HepG2 (cell line): ENCODE measurements around the gene GSDMA.

ENCODE experiments used
- ATF7-NPFF ChIP-seq: sonication (generic); formaldehyde crosslinking; IDR thresholded peaks from 2 replicates; pipeline ENCODE4 v1.8.1; 2023; ENCODE audit warnings: mild to moderate bottlenecking, low read depth, missing genetic modification reagents, moderate library complexity
- NKX3-1 ChIP-seq: sonication (generic); formaldehyde crosslinking; IDR thresholded peaks from 2 replicates; pipeline ENCODE4 v1.5.0; 2020; ENCODE audit warnings: missing genetic modification reagents
- POLR2A ChIP-seq, 2 experiments: IDR thresholded peaks; 2 replicates each; pipeline ENCODE4 v1.6.1; 2011; ENCODE audit warnings: low read depth in 2 of 2, low read length in 2 of 2, mild to moderate bottlenecking in 1 of 2, moderate library complexity in 1 of 2; ENCODE audit not compliant: insufficient read depth in 1 of 2
- ZNF263 ChIP-seq: sonication (generic); formaldehyde crosslinking; IDR thresholded peaks from 2 replicates; pipeline ENCODE4 v1.4.0; 2020; ENCODE audit warnings: missing genetic modification reagents
- ZNF337 ChIP-seq: sonication (generic); formaldehyde crosslinking; IDR thresholded peaks from 2 replicates; pipeline ENCODE4 v1.5.1; 2020; ENCODE audit warnings: missing genetic modification reagents, low read depth, mild to moderate bottlenecking, borderline replicate concordance
- ZNF563 ChIP-seq: sonication (generic); formaldehyde crosslinking; IDR thresholded peaks from 2 replicates; pipeline ENCODE4 v1.8.0; 2022; ENCODE audit warnings: mild to moderate bottlenecking, moderate library complexity, missing genetic modification reagents
- TF ChIP-seq, protein P1 (sequence below): sonication (generic); formaldehyde crosslinking; conservative IDR thresholded peaks from 2 replicates; pipeline ENCODE4 v1.8.1; 2023; ENCODE audit warnings: missing genetic modification reagents
- TF ChIP-seq, protein P2 (sequence below), 2 experiments: sonication (generic) in 1 of 2; formaldehyde crosslinking in 1 of 2; IDR thresholded peaks; 2 replicates each; pipeline versions ENCODE4 v1.5.1 to v1.6.1; 2011 to 2020; ENCODE audit warnings: borderline replicate concordance in 1 of 2, low read depth in 1 of 2, low read length in 1 of 2, mild to moderate bottlenecking in 1 of 2, missing genetic modification reagents in 1 of 2, moderate library complexity in 1 of 2

DNA sequence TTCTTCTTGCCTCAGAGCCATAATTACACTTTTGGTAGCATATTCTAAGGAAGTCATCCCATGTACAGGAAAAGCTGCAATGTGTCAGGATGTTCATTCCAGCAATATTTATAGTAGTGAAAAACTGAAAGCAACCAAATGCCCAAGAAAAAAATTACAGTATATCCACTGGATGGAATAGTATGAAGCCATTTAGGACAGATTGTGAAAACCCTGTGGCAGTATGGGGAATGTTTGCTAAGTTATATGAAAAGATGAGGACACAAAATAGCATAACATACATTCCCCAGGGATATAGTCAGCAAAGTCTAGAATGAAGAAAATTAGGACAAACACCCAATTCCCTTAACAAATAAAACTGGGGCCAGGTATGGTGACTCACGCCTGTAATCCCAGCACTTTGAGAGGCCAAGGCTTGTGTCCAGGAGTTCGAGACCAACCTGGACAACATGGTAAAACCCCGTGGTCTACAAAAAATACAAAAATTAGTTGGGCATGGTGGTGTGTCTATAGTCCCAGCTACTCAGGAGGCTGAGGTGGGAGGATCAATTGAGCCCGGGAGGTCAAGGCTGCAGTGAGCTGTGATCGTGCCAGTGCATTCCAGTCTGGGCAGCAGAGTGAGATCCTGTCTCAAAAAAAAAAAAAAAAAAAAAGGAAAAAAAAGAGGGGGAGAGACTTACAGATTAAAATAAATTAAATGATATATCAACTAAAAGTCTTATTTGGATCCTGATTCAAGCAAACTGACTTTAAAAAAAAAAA lies 33.0 kb upstream of the GSDMA start:
- TF ChIP-seq ATF7-NPFF (CRISPR knock-in tag) (no peak), NKX3-1 (CRISPR knock-in tag) (no peak), ZNF263 (CRISPR knock-in tag) (no peak), ZNF563 (CRISPR knock-in tag) (no peak), POLR2A (IDR thresholded peaks at IDR 0.05; ENCODE audit: insufficient read depth in 1 of 2, low read depth in 2 of 2, low read length in 2 of 2) (no peak), ZNF337 (CRISPR knock-in tag) (no peak)
- TF ChIP-seq, protein P1, sequence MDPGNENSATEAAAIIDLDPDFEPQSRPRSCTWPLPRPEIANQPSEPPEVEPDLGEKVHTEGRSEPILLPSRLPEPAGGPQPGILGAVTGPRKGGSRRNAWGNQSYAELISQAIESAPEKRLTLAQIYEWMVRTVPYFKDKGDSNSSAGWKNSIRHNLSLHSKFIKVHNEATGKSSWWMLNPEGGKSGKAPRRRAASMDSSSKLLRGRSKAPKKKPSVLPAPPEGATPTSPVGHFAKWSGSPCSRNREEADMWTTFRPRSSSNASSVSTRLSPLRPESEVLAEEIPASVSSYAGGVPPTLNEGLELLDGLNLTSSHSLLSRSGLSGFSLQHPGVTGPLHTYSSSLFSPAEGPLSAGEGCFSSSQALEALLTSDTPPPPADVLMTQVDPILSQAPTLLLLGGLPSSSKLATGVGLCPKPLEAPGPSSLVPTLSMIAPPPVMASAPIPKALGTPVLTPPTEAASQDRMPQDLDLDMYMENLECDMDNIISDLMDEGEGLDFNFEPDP = no peak
- TF ChIP-seq, protein P2, sequence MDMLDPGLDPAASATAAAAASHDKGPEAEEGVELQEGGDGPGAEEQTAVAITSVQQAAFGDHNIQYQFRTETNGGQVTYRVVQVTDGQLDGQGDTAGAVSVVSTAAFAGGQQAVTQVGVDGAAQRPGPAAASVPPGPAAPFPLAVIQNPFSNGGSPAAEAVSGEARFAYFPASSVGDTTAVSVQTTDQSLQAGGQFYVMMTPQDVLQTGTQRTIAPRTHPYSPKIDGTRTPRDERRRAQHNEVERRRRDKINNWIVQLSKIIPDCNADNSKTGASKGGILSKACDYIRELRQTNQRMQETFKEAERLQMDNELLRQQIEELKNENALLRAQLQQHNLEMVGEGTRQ (IDR thresholded peaks at IDR 0.05; ENCODE audit: low read depth, low read length) = no peak
- TF ChIP-seq, protein P2 (CRISPR knock-in tag; IDR thresholded peaks at IDR 0.05; ENCODE audit: borderline replicate concordance) = no peak
